Measurements from ENCODE around the gene GXYLT2.

GRCh38 chr3:72907131-72907711 is 19.4 kb downstream of the GXYLT2 start:
- TF ChIP-seq CTCF (IDR thresholded peaks at IDR 0.05): no peak
- TF ChIP-seq POLR2AphosphoS5 (IDR thresholded peaks at IDR 0.05; ENCODE audit: low read depth, low read length): no peak
- TF ChIP-seq SIN3A (IDR thresholded peaks at IDR 0.05; ENCODE audit: borderline replicate concordance, insufficient read depth, low read depth, low read length): no peak
- TF ChIP-seq TCF7L2 (IDR thresholded peaks at IDR 0.05; ENCODE audit: low read depth, low read length): no peak
